Natural killer cell (primary cell): Measurements from ENCODE around the gene DPEP3. TPM values are rescaled to one million over a fixed set of nuclear protein-coding genes. Genes with fewer than 3 reads are reported as not detected.
A peak's percentile ranks its signal among the peaks of the same experiment; 100 is the strongest.
"Not testable (repeated sequence)": the region's sequence is repeated elsewhere in the genome, so short reads cannot be mapped to it uniquely, and the experiment has no call there.

ENCODE experiments used
- ATAC-seq, 3 donors: fragments of 150-1000 bp in 2 of 3; fragments of 200-7000 bp in 1 of 3; cut with Tn5 transposase; 1 replicate in 1 of 3; 2 replicates in 2 of 3; pipeline ENCODE4 v1.10.0; 2021; ENCODE audit warnings: mild to moderate bottlenecking in 2 of 3, moderate library complexity in 2 of 3
- DNase-seq, 2 donors: peaks; one replicate each; pipeline versions ENCODE4 v3.0.0 to v3.0.0-alpha.2; 2013 to 2021; ENCODE audit warnings: mixed read lengths in 1 of 2
- H3K27ac ChIP-seq: one replicate; pipeline ENCODE4 v1.5.1; 2013; ENCODE audit warnings: mild to moderate bottlenecking, low read length
- H3K27me3 ChIP-seq: one replicate; pipeline ENCODE4 v1.6.1; 2013; ENCODE audit warnings: low read length; ENCODE audit not compliant: control insufficient read depth, insufficient read depth
- H3K36me3 ChIP-seq: one replicate; pipeline ENCODE4 v1.6.1; 2013; ENCODE audit warnings: low read length; ENCODE audit not compliant: control insufficient read depth, insufficient read depth
- H3K4me1 ChIP-seq: one replicate; pipeline ENCODE4 v1.6.1; 2013; ENCODE audit warnings: low read length; ENCODE audit not compliant: control insufficient read depth, insufficient read depth
- H3K4me3 ChIP-seq: one replicate; pipeline ENCODE4 v1.5.1; 2013; ENCODE audit warnings: low read length
- H3K9me3 ChIP-seq: one replicate; pipeline ENCODE4 v1.6.1; 2013; ENCODE audit warnings: low read length; ENCODE audit not compliant: control insufficient read depth, insufficient read depth
- H3K27ac Mint-ChIP-seq, 2 donors: one replicate each; pipeline ENCODE4 v1.8.0; 2022; ENCODE audit warnings: mild to moderate bottlenecking in 2 of 2, mixed read lengths in 2 of 2, moderate library complexity in 1 of 2
- H3K27me3 Mint-ChIP-seq, 2 donors: one replicate each; pipeline ENCODE4 v1.8.0; 2022; ENCODE audit warnings: low read depth in 2 of 2, mixed read lengths in 2 of 2
- H3K36me3 Mint-ChIP-seq: one replicate; pipeline ENCODE4 v1.8.0; 2022; ENCODE audit warnings: mixed read lengths
- H3K4me1 Mint-ChIP-seq, 2 donors: one replicate each; pipeline ENCODE4 v1.8.0; 2022; ENCODE audit warnings: mixed read lengths in 2 of 2
- H3K4me3 Mint-ChIP-seq: one replicate; pipeline ENCODE4 v1.8.0; 2022; ENCODE audit warnings: mild to moderate bottlenecking, moderate library complexity, mixed read lengths
- H3K9me3 Mint-ChIP-seq, 2 donors: one replicate each; pipeline ENCODE4 v1.8.0; 2022; ENCODE audit warnings: mixed read lengths in 2 of 2
- WGBS: methylation state at CpG from one replicate; pipeline ENCODE4 v1.1.7; 2013; ENCODE audit warnings: missing lambda C conversion rate; ENCODE audit not compliant: insufficient coverage; 5-methylcytosine and 5-hydroxymethylcytosine counted together
- intact Hi-C: fragments of 100-400 bp; cut with micrococcal nuclease; formaldehyde crosslinking; loops from one replicate; pipeline ENCODE4 v1.14.2; 2022
- total RNA-seq, 4 donors: library from RNA; stranded (reverse); fragments of 120-200 nt in 1 of 4; gene quantifications; one replicate each; pipeline versions ENCODE4 v1.2.3 to v1.2.4, GENCODE V29; 2013 to 2022
- TF ChIP-seq, protein P1 (sequence below): fragments of 200-600 bp; IDR thresholded peaks from one replicate; pipeline ENCODE4 v1.8.0; 2022; ENCODE audit warnings: antibody characterized with exemption

The DPEP3 gene
- total RNA-seq, 3 donors from 2014 or later (not counting 1 experiment from before 2014, with no cell fraction given) = 0.53 to 1.00 (median 0.96) TPM

DNA sequence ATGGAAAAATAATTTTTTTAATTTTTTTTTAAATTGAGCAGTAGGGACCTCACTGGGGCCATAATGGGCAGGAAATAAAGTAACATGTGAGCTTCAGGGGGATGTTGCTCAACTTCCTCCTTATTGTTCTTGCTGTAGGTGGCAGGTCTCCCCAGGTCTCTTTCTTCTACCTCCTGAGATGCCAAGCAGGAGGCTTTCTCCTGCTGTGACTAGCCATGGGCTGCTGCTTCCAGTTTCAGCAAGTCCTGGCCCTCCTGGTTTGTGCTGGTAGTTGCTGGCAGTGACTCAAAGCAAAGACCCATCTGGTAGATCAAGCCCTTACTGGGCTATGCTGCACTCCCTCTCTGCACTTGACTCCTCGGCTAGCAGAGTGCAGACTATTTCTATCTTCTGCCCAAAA lies 33.1 kb upstream of the DPEP3 start:
- H3K27ac ChIP-seq = no peak overlapping the region
- 64% methylated on average over 1 of the region's 1 CpG for WGBS
- H3K4me1 Mint-ChIP-seq = peaks cover 12 to 14% of the 10 kb centered on the region in 2 donors

DNA sequence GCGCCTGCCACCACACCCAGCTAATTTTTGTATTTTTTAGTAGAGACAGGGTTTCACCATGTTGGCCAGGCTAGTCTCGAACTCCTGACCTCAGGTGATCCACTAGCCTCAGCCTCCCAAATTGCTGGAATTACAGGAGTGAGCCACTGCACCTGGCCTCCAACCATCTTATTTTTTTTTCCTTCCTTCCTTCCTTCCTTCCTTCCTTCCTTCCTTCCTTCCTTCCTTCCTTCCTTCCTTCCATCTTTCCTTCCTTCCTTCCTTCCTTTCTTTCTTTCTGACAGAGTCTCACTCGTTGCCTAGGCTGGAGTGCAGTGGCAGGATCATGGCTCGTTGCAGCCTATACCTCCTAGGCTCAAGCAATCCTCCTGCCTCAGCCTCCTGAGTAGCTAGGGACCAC lies 29.6 kb upstream of the DPEP3 start:
- peaks cover 29 to 34% of the 10 kb centered on the region in 2 donors for H3K4me1 Mint-ChIP-seq
- ATAC-seq, H3K27me3 Mint-ChIP-seq, DNase-seq, H3K9me3 Mint-ChIP-seq, intact Hi-C loops, H3K9me3 ChIP-seq, H3K36me3 ChIP-seq, H3K36me3 Mint-ChIP-seq, H3K4me3 ChIP-seq, H3K4me3 Mint-ChIP-seq, H3K27me3 ChIP-seq, H3K27ac ChIP-seq: not testable (repeated sequence)
- peak overlapping the region; percentile 10 to 56 for H3K27ac Mint-ChIP-seq
- H3K4me1 ChIP-seq = peaks cover 43% of the 10 kb centered on the region
- WGBS = 76% methylated on average over 3 of the region's 4 CpGs

More for the DNA sequence above, 33.1 kb upstream of the DPEP3 start:
- Histone ChIP-seq H3K4me3 (no peak overlapping the region), H3K9me3 (no peaks in the 10 kb centered on the region), H3K4me1 (peaks cover 19% of the 10 kb centered on the region), H3K27me3 (no peaks in the 10 kb centered on the region), H3K36me3 (no peaks in the 10 kb centered on the region)
- no peaks in the 10 kb centered on the region for H3K9me3 Mint-ChIP-seq
- peak overlapping the region; percentile 58 to 62 for H3K27ac Mint-ChIP-seq
- H3K27me3 Mint-ChIP-seq = no peaks in the 10 kb centered on the region
- intact Hi-C loops = no loop called here
- H3K4me3 Mint-ChIP-seq = no peak overlapping the region
- H3K36me3 Mint-ChIP-seq = no peaks in the 10 kb centered on the region
- TF ChIP-seq, protein P1, sequence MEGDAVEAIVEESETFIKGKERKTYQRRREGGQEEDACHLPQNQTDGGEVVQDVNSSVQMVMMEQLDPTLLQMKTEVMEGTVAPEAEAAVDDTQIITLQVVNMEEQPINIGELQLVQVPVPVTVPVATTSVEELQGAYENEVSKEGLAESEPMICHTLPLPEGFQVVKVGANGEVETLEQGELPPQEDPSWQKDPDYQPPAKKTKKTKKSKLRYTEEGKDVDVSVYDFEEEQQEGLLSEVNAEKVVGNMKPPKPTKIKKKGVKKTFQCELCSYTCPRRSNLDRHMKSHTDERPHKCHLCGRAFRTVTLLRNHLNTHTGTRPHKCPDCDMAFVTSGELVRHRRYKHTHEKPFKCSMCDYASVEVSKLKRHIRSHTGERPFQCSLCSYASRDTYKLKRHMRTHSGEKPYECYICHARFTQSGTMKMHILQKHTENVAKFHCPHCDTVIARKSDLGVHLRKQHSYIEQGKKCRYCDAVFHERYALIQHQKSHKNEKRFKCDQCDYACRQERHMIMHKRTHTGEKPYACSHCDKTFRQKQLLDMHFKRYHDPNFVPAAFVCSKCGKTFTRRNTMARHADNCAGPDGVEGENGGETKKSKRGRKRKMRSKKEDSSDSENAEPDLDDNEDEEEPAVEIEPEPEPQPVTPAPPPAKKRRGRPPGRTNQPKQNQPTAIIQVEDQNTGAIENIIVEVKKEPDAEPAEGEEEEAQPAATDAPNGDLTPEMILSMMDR = no peak
- ATAC-seq = peak; percentile 72 to 76 (median 75)
- DNase-seq = no peak

DNA sequence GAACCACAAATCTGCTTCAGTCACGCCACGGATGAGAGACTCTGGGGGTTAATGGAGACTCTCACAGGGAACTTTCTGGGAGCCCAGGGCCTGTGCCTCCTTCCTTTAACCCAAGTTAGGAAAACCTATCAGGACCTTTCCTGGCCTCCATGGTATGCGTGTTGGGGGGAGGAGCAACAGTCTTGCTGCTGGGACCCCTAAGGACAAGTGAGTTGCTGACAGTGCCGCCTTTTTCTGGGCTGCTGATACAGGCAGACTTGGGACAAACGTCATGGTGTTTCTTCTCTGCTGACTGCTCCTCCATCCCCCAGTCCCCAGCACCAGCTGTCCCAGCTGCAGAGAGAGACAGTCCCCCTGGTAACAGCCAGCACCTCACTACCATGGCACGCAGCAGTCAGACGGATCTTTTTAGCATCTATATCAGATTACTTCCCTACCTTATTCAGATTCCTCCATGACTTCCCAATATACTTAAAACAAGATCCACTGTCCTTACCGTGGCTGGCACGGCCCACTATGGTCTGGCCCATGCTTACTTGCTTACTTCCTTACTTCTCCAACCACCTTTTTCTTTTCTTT lies 28.9 kb upstream of the DPEP3 start:
- peak overlapping the region in 1 of 2 donors; percentile 56 for H3K27ac Mint-ChIP-seq
- Histone ChIP-seq H3K4me1 (peaks cover 47% of the 10 kb centered on the region), H3K9me3 (no peaks in the 10 kb centered on the region), H3K4me3 (no peak overlapping the region), H3K27ac (no peak overlapping the region), H3K27me3 (no peaks in the 10 kb centered on the region), H3K36me3 (no peaks in the 10 kb centered on the region)
- TF ChIP-seq, protein P1 = no peak
- no peaks in the 10 kb centered on the region for H3K36me3 Mint-ChIP-seq
- H3K4me1 Mint-ChIP-seq = peaks cover 33 to 37% of the 10 kb centered on the region in 2 donors
- DNase-seq = no peak
- no peaks in the 10 kb centered on the region for H3K9me3 Mint-ChIP-seq
- 90% methylated on average over 9 of the region's 9 CpGs for WGBS
- no peaks in the 10 kb centered on the region for H3K27me3 Mint-ChIP-seq
- intact Hi-C loops = no loop called here
- no peak for ATAC-seq
- no peak overlapping the region for H3K4me3 Mint-ChIP-seq

DNA sequence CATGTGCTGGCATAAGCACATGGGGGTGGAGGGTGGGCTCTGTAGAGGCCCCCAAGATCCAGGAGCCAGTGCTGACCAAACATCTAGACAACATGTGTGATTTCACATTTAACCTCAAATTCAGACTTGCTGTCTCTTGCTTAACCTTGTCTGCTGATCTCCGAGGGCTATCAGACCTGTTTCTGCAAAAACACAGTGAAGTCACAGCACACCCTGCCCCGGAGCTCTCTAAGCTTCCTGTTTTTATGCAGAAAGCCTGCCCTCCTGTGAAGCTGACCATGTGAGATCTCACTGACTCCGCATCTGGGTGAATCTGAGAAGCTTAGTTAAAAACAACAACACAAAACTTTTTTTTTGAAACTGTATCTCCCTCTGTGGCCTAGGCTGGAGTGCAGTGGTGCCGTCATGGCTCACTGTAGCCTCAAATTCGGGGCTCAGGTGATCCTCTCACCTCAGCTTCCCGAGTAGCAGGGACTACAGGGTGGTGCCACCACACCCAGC lies 25.5 kb upstream of the DPEP3 start:
- DNase-seq (peak; percentile 53 to 78), ATAC-seq (peak; percentile 96 to 99 (median 98))
- H3K36me3 Mint-ChIP-seq = no peaks in the 10 kb centered on the region
- 6% methylated on average over 6 of the region's 6 CpGs for WGBS
- TF ChIP-seq, protein P1 = no peak
- H3K4me1 ChIP-seq = peaks cover 40% of the 10 kb centered on the region
- H3K27me3 ChIP-seq = no peaks in the 10 kb centered on the region
- peak overlapping the region; percentile 86 for H3K27ac ChIP-seq
- intact Hi-C loops = no loop called here
- no peak overlapping the region for H3K4me3 ChIP-seq
- H3K36me3 ChIP-seq = no peaks in the 10 kb centered on the region
- H3K9me3 ChIP-seq = no peaks in the 10 kb centered on the region
- H3K4me1 Mint-ChIP-seq = peaks cover 21 to 24% of the 10 kb centered on the region in 2 donors
- peak overlapping the region; percentile 64 for H3K4me3 Mint-ChIP-seq
- H3K9me3 Mint-ChIP-seq = no peaks in the 10 kb centered on the region
- peak overlapping the region; percentile 92 to 94 for H3K27ac Mint-ChIP-seq
- H3K27me3 Mint-ChIP-seq = no peaks in the 10 kb centered on the region
